NCI-H774 (cell line): ENCODE data around the gene PHLDB2.

Experiments
- DNase-seq: peaks from one replicate; lab custom pipeline; 2025; lab: John Stamatoyannopoulos, UW

PHLDB2 gene

GRCh38 chr3:111884411-111885018 is 25.4 kb downstream of the PHLDB2 start:
- DNase-seq = no peak

DNA sequence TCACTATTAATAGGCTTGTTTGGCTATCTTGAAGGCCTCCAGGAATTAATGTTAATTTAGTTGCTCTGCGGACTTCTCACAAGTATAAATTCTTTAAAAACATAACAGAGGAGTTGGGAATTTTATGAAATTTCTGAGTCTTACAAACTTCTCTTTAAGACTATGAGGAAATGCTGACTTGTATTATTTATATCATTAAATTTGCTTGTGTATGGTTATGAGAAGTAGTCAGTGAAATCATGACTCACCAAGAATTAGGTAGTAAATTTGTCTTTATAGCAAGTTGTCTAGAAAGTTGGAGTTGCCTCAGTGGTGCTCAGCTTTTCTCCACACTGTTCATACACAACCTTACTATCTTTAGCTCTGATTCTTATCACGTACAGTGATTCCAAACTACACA is 26.5 kb downstream of the PHLDB2 start:
- DNase-seq = no peak

GRCh38 chr3:111890051-111890580 is 31.1 kb downstream of the PHLDB2 start:
- DNase-seq = no peak

DNA sequence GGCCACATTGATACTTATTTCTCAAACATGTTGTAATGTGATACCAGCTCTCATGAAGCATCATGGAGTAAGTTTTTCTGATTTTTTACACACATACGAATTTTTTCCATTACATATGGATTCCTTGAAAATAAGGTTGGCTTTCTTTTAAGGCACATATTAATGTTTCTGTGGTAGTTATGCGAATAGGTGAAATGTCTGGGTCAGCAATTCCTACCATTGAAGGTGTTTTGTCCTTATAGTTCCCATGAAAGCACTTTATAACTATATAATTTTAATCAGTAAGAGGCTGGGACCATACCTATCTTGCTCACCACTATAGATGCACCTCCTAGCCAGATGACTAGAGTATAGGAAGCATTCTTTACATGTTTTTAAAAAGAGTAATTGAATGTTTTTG is 33.0 kb downstream of the PHLDB2 start:
- no peak for DNase-seq

DNA sequence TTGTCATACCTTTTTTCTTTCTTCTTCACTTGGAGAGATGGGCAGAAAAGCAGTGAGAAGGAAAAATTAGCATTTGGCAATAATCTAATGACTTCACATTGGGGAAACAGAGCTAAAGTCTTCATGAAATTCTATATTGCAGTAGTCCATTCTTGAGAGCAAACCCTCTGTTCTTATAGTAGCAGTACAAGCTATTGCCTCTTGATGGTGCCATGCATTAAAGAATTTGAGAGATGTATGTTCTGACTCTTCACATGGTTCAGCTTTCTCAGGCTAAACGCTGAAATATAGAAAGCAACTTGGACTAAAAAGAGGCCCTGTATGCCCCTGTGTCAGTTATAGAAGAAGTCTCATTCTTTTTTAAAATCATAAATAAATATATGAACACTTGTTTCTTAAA is 36.0 kb downstream of the PHLDB2 start:
- no peak for DNase-seq

DNA sequence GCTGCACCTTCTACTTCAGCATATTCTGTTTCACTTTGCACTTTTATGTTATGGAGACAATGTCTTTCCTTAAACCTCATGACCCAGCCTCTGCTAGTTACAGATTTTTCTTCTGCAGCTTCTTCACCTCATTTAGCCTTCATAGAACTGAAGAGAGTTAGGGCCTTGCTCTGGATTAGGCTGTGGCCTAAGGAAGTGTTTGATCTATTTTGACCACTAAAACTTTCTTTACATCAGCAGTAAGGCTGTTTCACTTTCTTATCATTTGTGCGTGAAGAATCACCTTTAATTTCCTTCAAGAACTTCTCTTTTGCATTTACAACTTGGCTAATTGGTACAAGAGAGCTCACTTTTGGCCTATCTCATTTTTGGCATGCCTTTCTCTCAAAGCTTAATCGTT is 40.9 kb downstream of the PHLDB2 start:
- no peak for DNase-seq

- DNase-seq = no peak
These were observed 42.6 kb downstream of the PHLDB2 start for GRCh38 chr3:111901637-111902036.

DNA sequence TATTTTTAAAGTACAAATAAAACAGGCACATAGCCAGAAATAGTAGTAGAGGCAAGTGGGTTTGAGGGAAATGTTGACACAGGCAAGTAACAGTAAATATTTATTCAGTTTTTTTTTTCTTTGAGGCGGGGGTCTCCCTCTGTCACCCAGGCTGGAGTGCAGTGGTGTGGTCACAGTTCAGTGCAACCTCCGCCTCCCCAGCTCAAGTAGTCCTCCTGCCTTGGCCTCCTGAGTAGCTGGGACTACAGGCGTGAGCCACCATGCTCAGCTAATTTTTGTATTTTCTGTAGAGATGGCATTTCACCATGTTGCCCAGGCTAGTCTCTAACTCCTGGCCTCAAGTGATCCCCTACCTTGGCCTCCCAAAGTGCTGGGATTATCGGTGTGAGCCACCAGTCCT is 43.5 kb downstream of the PHLDB2 start:
- DNase-seq = no peak

DNA sequence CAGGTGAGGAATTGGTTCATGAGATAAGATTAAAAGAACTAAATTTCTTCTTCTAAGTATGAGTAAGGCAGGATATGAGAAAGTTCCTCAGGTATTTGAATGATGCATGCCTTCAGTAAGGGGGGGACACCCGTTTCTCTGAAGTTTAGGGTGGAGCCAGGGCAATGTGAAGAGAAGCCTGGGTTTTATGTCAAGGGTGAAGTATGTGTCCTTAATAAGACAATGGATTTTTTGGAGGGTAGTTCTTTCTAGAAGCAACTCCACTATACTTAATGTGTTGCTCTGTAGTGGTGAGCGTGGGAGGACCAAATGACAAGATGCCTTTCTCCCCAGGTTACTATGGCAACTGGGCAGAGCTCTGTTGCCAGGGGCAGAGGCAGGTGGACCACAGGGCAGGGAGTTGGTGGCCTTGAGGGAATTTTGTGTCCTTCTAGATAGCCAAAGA is 44.0 kb downstream of the PHLDB2 start:
- no peak for DNase-seq

GRCh38 chr3:111904376-111905241 is 45.5 kb downstream of the PHLDB2 start:
- no peak for DNase-seq

DNA sequence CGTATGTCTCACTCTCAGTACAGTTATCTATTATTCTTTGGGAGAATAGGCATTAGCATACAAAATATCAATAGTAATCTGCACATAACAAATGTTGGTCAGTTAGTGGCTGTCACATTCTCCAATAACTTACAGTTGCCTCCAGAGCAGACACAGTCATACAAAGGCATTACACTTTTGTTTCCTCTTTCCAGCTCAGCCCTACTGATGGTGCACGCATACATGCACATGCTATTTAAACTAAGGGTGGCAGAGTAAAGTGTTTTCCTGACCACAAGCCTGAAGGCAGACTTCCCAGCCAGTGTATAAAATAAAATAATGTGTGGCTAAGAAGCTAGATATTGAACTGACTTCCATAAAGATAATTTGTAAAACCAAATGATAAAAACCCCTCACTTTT is 47.6 kb downstream of the PHLDB2 start:
- DNase-seq = no peak

- DNase-seq = no peak
These were observed 48.1 kb downstream of the PHLDB2 start for GRCh38 chr3:111907151-111907550.

- DNase-seq = no peak
These were observed 51.7 kb downstream of the PHLDB2 start for GRCh38 chr3:111910806-111911205.

DNA sequence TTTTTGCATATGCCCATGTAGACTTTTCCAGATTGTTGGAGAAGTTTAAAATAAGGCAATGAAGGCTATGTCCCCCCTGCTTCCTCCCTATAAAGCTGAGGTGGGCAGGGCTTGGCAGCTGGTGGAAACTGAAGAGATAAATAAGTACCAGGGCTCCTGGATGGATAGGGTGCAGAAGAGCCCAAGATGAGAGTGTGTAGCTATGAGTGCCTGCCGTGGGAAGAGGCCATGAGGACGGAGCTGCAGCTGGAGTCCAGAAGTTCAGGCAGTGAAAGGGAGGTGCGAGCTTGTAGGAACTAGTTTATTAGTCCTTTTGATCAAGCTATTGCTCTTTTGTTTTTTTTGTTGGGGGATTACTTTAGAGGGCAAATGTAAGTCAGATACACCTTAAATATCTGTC is 52.4 kb downstream of the PHLDB2 start:
- no peak for DNase-seq

GRCh38 chr3:111913163-111913763 is 54.2 kb downstream of the PHLDB2 start:
- no peak for DNase-seq

GRCh38 chr3:111915905-111916304 is 56.8 kb downstream of the PHLDB2 start:
- no peak for DNase-seq

DNA sequence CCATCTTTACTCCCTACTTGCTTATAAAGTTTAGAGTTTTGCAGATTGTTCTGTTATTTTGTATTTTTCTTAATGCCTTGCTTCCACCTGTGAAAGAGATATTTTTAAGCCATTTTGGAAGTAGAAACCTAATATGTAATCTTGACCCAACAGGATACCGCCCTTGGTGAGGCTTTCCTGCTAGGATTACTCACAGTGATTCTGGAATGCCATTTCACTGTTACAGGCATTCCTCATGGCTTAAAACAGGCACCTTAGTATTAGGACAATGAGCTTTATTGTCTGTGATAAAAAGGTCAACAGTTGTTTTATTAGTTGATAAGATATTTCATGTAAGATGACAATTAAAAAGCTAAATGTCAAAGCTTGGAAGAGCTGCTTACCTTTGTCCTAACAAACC is 58.2 kb downstream of the PHLDB2 start:
- DNase-seq = no peak

- DNase-seq = no peak
These were observed 60.5 kb downstream of the PHLDB2 start for GRCh38 chr3:111919370-111920065.

DNA sequence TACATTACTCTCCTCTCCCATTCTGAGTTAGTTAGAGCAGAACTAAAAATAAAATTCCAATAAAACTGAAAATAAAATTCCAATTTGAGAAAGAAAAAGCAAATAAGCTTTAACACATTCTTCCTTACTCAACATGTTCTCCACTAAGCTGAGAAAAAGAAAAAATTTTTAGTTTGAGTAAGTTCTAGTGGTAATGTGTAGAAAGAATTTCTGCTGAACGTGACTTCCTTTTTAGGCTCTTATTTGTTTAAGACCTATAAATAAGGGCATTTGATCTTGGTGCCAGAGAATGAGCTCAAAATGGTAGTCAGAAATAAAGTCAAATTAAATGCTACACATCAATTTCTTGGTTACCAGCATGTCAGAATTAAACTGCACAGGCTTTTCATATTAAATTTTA is 62.1 kb downstream of the PHLDB2 start:
- DNase-seq = no peak

DNA sequence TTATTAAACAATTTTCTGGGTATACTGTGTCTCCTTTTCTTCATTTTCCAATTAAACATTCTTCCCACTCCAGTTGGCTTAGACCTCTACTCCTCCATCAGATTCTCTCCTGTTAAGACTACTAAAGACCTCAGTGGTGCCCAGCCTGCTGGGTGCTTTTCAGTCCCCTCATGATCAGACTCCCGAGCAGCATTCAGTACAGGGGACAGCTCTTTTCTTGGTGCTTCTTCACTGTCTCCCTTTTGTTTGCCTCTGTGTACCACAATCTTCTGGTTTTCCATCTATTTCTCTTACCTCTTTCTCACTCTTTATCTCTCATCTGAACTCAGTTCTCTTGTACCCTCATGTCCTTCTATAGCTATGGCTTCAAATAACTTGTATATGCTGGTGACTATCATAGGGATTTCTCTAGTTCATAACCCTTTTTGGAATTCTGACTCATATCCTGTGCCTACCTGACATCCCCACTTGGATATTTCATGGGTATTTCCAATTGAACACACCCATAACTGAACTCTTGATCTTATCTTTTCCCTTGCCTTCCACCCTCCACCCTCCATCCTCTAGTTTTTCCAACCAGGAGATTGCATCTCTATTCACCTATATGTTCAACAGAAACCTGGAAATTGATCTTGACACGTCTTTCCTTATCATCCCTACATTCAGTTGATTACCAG is 64.2 kb downstream of the PHLDB2 start:
- DNase-seq = no peak

DNA sequence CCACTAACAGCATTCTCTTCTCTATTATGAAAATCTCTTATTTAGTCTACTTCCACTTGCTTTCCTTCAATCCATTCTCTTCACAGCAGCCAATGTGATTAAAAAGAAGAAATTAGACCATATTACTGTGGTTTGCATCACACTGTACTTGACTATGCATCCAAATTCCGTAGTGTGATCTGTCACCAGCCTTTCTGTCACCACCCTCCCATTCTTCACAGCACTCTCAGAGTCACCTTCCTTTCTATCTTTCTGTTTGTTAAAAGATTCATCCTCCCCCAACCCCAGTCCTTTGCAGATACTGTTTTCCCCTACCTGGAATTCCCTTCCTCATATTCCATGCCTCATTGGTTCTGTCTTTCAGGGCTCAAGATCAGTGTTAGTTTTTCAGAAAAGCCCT is 64.7 kb downstream of the PHLDB2 start:
- DNase-seq = no peak

DNA sequence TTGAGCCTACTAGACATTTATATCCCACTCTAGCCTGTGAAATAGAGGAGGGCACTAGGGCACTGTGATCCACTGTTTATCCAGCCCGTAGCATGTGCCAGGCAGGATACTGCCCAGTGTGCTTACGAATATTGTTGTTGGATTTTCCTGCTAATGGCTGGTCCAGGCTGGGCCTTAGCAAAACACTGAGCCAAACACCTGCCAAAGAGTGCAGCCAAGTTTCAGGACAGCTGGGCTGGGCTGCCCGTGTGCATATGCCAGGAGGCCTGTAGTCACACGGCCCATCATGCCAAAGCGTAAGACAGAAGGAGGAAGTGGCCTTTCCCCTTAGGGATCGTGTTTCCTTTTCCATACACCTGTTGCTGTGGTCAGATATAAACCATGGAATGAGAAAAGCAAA is 65.2 kb downstream of the PHLDB2 start:
- peak; percentile 34 for DNase-seq
